8988T (cell line): ENCODE results near the gene ADAM33.

Source experiments
- DNase-seq: peaks from one replicate; pipeline ENCODE4 v3.0.0; 2011

Gene ADAM33, protein sequence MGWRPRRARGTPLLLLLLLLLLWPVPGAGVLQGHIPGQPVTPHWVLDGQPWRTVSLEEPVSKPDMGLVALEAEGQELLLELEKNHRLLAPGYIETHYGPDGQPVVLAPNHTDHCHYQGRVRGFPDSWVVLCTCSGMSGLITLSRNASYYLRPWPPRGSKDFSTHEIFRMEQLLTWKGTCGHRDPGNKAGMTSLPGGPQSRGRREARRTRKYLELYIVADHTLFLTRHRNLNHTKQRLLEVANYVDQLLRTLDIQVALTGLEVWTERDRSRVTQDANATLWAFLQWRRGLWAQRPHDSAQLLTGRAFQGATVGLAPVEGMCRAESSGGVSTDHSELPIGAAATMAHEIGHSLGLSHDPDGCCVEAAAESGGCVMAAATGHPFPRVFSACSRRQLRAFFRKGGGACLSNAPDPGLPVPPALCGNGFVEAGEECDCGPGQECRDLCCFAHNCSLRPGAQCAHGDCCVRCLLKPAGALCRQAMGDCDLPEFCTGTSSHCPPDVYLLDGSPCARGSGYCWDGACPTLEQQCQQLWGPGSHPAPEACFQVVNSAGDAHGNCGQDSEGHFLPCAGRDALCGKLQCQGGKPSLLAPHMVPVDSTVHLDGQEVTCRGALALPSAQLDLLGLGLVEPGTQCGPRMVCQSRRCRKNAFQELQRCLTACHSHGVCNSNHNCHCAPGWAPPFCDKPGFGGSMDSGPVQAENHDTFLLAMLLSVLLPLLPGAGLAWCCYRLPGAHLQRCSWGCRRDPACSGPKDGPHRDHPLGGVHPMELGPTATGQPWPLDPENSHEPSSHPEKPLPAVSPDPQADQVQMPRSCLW

DNA sequence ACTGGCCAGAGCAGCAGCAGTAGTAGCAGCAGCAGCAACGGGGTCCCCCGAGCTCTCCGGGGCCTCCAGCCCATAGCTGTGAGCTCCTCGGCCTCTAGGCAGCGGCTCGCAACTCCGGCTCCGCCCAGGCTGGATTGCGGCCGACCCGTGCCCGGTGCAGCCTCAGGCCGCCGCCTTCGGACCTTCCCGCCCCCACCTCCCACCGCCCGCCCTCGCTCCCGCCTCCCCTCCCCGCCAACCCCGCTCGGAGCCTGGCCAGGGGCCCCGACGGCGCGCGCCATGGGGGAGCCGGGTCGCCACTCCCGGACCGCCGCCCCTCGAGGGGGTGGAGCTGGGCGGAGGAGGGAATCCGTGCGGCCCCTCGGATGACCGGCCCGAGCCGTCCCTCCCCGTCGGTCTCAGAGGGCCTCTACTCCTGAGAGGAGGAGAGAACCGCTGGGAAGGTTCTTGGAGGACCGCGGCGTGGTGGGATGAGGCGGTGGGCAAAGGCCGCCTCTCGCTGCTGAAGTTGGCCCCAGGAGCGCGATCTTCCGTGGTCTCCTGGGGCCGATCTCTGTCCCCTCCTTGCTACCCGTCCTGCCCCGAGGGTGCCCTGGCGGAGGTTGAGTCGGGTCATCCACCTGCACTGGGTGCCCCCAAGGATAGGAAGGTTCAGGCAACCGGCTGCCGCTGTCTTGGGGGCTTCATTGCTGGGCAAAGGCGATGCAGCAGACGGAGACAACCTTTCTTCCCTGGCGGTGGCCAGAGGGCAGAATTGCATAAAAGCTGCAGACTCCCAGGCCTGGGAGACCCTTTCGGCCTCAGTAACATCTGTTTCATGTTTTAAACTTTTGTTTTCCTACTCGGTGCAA is at the start of gene ADAM33:
ADAM33 (minus strand) TSS at position 80 of the 851 bp plus-strand sequence; CDS start at position 74, 6 bp downstream.
- DNase-seq: no peak

DNA sequence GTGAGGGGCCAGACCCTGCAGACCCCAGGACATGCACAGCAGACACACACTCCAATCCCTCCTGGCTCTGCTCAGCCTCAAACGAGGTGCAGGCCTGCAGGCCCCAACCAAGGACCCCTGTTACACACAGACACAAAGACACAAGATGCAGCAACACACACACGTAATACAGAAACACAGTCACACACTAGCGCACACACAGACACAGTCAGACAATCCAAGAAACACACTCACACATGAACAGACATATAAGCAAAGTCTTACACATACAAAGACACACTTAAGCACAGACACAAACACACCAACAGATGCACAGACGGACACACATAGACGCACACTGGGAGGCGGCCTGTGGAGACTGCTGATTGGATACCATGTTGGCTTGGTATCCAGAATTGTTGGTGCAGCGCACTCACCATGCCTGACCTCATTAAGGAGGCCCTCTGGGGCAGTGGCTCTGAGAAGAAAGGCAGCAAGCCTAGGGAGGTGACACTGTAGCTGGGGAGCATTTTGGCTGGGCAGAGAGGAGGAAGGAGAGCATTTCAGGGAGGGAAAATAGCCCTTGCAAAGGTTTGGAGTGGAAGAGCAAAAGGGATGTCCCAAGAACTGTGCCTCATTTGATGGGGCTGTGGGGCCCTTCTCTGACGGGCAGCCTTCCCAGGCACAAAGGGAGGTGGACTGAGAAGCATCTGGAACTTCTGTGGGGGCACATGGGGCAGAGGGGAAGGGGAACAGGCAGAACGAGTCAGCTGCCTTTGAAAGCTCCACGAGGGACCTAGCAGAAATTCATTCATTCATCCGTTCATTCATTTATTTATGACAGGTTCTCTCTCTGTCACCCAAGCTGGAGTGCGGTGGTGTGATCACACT is 49.2 kb upstream of the ADAM33 start:
- DNase-seq: peak; percentile 15

DNA sequence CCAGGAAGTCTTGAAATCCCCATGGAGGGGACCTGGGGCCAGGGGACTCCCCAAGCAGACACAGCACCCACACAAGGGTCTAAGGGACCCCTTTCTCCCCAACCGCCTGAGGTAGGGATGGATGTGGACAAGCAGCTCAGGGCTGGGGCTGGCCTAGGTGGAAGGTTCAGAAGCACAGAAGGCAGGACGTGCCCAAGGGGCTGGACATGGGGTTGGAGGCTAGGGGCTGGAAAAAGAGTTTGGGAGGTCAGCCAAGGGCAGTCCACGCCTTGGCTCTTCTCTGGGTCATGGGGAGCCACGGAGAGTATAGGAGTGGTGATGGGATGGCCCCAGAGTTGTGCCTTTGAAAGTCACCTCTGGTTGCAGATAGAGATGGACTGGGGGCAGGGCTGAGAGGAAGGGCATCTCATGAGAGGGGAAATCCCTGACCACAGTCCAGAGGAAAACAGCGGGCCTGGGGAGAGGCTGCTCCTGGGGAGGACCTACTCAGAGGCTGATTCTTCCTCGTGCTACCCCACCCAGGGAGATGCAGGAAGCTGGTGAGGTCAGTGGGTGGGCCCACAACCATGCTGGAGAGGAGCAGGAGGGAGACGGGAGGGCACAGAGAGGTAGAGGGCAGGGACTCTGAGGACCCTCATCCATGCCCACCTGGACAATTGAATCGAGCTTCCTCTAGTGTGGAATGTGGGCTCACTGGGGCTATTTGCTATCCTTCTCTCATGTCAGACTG is 48.2 kb upstream of the ADAM33 start:
- peak; percentile 13 for DNase-seq

DNA sequence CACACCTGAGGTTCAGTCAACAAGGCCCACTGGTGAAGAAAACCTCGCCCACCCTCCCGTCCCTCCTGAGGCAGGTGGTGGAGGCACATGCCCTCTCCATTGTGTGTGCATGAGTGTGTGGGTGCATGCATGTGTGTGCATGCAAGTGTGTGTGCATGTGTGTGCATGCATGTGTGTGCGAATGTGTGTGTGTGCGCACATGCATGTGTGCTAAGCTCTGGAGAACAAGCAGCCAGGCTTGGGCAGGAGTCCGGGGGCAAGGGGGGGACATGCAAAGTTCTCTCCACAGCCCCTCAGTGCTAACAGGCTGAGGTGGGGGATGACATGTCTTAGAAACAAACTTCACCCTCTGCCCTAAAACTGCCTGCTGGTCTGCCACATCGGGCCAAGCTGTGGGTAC is 47.6 kb upstream of the ADAM33 start:
- DNase-seq: peak; percentile 21

DNA sequence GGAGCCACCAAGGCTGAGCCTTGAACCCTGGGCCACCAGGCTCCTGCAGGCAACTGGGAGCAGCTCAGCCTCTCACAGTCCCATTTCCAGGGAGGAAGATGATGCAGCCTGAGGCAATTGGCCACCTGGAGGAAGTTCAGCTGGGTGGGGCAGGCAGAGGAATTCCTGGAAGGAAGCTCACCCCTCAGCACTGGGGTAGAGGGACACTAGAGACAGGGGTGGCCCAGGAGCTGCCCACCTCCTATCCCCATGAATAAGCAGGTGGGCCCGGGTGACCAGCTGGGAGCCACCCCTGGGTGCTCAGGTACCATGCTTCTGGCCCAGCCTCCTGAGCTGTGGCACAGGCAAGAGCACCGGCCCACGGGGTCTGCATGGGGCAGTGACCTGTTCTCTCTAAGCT is 47.1 kb upstream of the ADAM33 start:
- peak; percentile 65 for DNase-seq

DNA sequence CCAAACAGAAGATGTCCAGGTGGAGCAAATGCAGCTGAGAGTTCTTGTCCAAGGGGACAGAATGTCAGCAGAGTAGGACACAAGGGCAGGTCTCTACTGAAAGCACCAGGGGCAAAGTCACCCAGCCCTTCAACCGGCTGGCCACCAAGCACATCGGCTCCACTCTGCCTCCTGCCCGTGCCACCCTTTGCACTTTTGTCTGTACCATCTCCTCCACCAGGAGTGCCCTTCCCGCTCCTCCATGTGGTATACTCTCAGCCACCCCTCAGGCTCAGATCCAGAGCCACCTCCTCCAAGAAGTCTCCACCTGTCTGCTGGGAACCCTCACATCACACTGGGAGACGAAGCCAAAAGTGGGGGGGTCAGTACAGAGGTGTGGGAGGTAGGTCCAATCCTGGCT is 46.5 kb upstream of the ADAM33 start:
- DNase-seq: peak; percentile 13

DNA sequence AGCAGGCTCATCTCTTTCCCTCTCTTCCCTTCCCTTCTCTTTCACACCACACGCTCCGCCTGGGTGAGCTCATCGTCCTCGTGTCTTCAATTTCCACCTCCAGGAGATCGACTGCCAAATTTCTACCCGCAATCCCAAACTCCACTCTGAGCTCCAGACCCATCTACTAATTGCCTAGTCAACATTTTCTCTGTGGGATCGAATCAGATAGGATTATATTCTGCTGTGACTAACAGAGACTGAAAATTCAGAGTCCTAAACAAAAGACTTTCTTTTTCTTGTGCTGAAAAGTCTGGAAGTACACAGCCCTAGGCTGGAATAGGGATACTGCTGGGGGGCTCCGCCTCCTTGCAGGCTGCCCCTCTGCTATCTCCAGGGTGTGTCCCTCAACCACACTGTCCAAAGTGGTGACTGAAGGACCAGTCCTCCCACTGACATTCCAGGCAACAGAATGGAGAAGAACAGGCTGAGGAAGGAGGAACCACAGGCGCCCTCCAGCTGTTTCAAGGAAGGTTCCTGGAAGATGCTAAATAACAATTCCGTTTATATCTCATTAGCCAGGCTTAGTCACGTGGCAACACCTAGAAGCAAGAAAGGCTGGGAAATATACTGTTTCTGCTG is 45.7 kb upstream of the ADAM33 start:
- DNase-seq: no peak

DNA sequence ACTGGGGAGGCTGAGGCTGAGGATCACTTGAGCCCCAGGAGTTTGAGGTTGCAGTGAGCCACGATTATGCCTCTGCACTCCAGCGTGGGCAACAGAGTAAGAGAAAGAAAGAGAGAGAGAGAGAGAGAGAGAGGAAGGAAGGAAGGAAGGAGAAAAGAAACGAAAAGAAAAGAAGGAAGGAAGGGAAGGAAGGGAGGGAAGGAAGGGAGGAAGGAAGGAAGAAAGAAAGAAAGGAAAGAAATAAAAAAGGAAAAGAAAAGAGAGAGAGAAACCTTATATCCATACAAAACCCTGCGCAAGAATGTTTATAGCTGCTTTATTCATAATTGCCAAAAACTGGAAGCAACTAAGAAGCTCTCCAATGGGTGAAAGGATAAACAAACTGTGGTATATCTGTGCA is 42.5 kb upstream of the ADAM33 start:
- no peak for DNase-seq

DNA sequence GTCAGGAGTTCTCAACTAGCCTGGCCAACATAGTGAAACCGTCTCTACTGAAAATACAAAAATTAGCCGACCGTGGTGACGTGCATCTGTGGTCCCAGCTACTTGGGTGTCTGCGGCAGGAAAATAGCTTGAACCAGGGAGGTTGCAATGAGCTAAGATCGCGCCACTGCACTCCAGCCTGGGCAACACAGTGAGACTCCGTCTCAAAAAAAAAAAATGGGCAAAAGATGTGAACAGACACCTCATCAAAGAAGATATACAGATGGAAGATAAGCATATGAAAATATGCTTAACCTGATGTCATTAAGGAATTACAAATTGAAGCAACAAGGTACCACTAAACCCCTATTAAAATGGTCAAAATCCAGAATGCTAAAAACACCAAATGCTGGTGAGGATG is 41.5 kb upstream of the ADAM33 start:
- no peak for DNase-seq

DNA sequence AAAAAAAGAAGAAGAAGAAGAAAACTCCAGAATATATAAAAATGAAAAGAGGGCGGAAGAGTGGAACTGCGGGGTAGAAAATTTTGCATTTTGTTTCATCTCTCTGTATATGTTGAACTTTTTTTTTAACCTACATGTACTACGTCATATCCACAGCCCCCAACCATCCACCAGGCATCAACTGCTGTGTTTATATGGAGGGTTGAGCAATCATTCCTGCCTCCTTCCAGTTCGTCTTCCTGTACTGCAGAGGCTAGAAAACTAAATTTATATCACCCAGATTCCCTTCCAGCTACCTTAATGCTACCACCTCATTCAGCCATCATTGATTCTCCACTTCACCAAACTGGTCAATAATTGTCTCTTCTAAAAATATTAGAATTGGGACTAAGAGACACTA is 40.1 kb upstream of the ADAM33 start:
- peak; percentile 1 for DNase-seq

DNA sequence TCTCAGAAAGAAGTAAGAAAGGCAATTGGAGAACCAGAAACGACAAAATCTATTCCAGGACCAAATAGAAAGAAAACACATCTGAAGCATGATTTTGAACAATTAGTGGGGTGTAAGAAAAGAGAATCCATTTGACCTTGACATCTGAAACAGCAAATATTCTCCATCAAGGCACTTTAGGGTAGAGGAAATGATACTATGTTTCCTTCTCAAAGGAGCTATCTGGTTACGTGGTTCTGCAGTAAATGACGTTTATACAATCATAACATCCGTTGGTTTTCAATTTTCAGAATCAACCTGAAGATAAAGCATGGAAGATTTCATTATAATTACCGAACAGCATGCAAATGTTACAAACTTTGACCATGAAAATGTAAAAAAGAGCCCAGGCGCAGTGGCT is 38.8 kb upstream of the ADAM33 start:
- DNase-seq: peak; percentile 1

DNA sequence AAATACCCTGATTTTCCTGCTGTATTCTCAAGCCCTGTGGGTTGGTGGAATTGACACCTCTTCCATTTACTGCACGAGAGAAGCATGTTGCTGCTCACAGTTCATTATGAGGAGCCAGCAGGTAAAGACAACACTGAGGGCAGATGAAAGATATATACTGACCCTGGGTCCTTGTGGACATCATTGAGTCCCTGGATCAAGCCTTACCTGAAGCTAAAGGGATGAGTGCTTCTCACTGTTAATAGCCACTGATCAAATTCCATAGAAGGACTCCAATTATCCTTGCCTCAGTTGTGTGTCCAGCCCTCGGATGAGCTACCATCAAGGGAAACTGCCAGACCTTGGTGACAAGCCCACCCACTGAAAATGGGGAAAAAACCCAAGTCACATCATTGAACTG is 38.3 kb upstream of the ADAM33 start:
- DNase-seq: no peak

DNA sequence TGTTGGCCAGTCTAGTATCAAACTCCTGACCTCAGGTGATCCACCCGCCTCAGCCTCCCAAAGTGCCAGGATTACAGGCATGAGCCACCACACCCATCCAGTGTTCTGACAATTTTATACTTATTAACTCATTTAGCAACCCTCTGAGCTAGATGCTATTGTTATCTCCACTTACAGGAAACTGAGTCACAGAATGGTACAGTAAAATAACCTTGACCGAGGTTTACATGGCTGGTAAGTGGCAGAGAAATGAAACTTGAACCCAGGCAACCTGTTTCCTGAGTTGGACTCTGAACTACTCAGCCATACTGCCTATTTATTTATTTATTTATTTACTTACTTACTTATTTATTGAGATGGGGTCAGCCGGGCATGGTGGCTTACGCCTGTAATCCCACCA is 37.2 kb upstream of the ADAM33 start:
- DNase-seq: no peak

DNA sequence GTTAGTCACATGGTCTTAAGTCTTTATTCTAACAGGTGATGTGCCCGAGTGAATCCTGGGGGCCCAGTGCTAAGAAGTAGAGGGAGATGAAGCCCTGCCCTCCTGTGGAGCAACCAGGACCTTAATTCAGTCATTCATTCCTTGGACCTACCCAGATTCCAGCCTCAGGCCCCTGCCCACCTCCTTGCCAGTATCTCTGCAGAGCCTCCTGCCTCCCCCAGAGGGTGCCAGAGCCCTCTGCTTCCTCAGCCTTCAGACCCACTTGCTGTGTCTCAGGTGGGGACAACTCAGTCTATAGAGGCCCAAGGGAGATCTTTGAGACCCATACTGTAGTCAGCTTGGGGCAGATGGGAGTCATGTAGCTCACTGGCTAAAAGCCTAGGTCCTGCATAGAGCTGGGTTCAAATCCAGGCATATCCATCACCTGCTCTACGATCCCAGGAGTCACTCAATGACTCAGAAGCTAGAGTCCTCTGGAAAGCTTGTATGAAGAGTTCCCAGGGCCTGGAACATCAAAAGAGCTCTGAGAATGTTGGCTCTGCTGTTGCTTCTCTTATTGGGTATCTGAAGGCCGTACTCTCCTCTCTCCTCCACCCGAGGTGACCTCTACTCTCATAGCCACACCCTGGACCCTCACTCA is 34.5 kb upstream of the ADAM33 start:
- DNase-seq: peak; percentile 70

DNA sequence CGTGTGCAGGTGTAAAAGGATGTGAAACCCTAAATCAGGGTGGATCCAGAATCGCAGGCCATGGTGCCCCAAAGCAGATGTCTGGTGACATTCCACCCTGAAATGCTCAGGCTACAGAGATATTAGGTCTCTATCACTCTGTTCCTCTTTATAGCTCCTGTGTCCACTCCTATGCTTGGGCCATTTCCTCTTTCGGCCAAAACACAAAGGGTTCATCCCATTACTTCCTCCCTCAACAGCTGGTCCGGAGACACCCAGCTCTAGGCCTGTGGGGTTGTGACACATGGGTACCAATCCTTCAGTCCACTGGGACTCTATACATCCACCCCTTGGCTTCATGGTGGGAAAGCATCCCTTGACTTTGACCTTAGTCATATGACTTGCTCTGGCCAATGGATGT is 32.3 kb upstream of the ADAM33 start:
- DNase-seq: peak; percentile 1

DNA sequence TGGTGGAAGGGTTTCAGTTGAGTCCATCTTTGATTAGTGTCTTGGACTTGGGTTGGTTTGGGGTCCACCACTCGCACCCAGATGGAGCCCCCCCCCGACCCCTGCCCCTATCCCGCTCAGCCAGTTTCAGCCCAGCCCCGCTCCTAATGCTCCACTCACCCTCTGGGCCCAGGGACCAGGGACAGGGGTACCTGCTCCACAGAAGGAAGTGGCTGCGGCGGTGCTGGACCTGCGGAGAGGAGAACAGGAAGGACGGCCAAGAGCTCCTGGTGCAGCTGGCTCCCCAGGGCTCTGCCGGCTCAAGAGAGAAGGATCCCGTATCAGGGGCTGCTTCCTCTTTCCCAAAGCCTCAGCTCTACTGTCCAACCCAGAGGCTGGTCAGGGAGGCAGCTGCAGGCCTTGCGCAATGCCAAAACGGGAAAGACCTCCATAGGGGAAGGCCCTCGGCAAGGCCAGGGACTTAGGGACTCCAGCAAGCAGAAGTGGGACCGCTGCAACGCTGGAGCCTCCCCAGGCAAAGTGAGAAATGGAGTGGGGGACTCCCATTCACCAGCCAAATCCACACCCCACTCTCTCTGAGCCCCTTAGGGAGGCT is 30.6 kb upstream of the ADAM33 start, which contains the start of gene SIGLEC1:
SIGLEC1 (minus strand) TSS at position 322 of the 595 bp plus-strand sequence. CDS start 5,472 bp downstream, outside the sequence.
- DNase-seq: peak; percentile 5

DNA sequence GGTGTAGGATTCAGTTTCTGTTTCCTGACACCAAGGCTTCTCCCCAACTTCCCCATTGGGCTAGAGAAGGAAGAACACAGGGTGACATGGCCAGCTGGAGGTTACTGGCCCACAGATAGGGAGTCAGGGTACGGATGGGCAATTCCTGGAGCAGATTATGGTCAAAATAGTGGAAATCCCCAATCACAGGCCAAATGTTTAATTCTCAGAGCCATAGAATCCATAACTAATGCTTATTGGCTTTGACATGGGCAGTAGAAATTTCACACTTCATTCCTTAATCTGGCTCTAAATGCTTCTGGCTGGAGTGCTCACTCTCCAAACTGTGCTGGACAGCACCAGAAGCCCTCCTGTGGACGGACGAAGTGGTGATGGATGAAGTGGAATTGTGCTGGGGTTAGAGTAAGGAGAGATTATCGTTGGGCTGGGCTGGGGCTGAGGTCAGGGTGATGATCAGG is 29.7 kb upstream of the ADAM33 start:
- no peak for DNase-seq

DNA sequence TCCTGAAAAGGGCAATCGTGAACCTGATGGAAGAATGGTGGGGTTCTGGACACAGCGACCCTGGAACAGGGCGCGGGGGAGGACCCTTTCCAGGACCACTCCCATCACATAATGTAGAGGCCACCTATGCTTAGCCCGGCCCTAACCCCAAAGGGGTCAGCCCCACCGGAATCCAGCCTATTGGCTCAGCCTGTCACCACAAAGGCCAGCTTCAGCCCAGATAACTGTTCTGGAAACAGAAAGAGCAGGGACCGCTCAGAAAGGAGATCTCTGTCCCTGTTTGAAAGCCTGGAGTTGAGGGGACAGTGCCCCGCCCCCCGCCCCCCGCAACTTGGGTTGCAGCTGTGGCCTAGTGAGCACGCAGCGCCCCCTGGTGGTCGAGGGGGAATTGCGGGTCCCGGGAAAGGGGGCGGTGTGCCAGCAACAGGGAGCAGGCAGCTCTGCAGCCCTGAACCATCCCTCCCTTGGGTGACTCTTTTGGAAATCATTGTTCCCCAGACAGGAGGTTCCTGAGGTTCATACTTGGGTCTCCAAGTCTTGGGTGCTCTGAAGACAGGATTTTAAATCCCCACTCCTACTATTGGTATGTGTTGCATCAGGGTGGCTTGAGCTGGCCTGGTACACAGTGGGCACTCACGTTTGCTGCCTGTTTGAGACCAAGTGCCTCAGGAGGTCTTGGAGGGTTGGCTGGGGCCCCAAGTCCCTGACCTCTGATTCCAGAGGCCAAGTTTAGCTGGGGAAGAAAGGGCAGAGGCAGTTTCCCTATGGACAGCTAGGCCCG is 29.1 kb upstream of the ADAM33 start:
- peak; percentile 90 for DNase-seq

DNA sequence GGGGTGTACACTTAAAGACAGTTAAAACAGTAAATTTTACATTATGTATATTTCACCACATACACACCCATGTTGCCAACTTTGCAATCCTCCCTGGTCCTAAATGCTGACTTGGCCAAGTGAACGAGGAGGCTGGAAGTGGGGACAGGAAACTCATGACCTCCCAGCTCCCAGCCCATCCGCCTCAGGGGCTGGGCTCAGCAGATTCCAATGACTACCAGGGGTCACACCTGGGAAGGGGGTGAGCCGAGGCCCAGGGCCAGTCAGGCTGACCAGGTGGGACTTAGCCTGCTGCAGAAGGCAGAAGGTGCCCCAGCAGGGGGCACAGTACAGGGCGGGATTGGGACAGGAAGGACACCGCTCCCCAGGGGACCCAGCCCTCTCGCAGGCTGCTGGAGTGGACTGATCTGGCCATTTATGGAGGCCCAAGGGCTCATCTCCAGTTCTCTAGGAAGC is 28.2 kb upstream of the ADAM33 start:
- DNase-seq: peak; percentile 41
